Astrocyte of the spinal cord (primary cell): Measurements from ENCODE around the gene NUP85.

Experiments used
- DNase-seq: peaks from one replicate; pipeline ENCODE4 v3.0.0; 2011; ENCODE audit warnings: low read depth, low spot score
- H3K4me3 ChIP-seq: 2 replicates; pipeline ENCODE4 v1.5.1; 2011; ENCODE audit warnings: low read depth, mild to moderate bottlenecking, low read length, moderate library complexity
- CTCF ChIP-seq: IDR thresholded peaks from 2 replicates; pipeline ENCODE4 v1.5.1; 2012; ENCODE audit warnings: low read depth, mild to moderate bottlenecking, low read length, inconsistent platforms
- in situ Hi-C: cut with HindIII; loops from 2 replicates; pipeline ENCODE4 v1.10.0; 2017; ENCODE audit warnings: low sequenced_read_pairs

The NUP85 gene

GRCh38 chr17:75232786-75233185 lies 27.3 kb downstream of the NUP85 start:
- no peak for DNase-seq
- no peak for TF ChIP-seq CTCF
- in situ Hi-C loops: no loop called here
- H3K4me3 ChIP-seq: no peak overlapping the region

GRCh38 chr17:75237100-75238014 lies 31.9 kb downstream of the NUP85 start:
- in situ Hi-C loops: no loop called here
- no peak for DNase-seq
- TF ChIP-seq CTCF: no peak
- no peak overlapping the region for H3K4me3 ChIP-seq

- no peak for TF ChIP-seq CTCF
- no peak for DNase-seq
- H3K4me3 ChIP-seq: no peak overlapping the region
- in situ Hi-C loops: no loop called here
Measured at GRCh38 chr17:75238020-75238580, 32.6 kb downstream of the NUP85 start.

GRCh38 chr17:75238684-75239191 lies 33.3 kb downstream of the NUP85 start:
- no peak overlapping the region for H3K4me3 ChIP-seq
- TF ChIP-seq CTCF: peak; percentile 93
- in situ Hi-C loops: no loop called here
- peak; percentile 55 for DNase-seq

GRCh38 chr17:75239214-75239613 lies 33.7 kb downstream of the NUP85 start:
- H3K4me3 ChIP-seq: no peak overlapping the region
- DNase-seq: no peak
- in situ Hi-C loops: no loop called here
- TF ChIP-seq CTCF: no peak

- in situ Hi-C loops: no loop called here
- H3K4me3 ChIP-seq: no peak overlapping the region
- no peak for DNase-seq
- TF ChIP-seq CTCF: no peak
Measured at GRCh38 chr17:75239778-75240393, 34.4 kb downstream of the NUP85 start.
